Measurements from ENCODE around the gene JMJD7.

Gene JMJD7

DNA sequence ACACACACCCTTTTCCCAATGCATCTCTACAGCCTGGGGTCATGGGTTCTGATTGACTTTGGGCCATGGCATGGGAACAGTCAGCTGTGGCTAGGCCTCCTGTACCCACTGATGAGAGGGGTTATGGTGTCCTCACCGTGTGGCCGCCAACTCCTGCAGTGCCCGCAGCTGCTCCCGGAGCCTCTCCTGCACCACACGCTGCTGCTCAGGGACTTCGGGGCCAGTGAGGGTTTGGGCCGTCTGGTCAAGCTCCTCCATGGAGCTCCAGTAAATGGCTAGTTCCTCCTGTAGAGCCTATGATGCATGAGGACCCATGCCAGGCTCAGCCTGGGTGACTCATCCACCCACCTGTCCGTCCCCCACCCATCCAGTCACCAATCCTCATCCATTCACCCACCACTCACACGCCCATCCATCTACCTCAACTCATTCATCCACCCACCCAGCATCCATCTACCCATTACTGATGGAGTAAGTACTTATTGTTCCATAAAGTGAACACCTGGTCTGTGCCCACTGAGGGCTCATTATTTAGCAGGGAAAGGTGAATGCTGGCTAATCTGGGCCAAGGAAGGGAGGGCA, 44.4 kb downstream of the JMJD7 start:
- H3K36me3 ChIP-seq (ENCODE audit: control insufficient read depth, insufficient read depth, low read length): no peaks in the 10 kb centered on the region
- no peak overlapping the region for H3K9ac ChIP-seq (ENCODE audit: low read length)
- no peak overlapping the region for H3K4ac ChIP-seq (ENCODE audit: low read depth, low read length)
- H3K79me2 ChIP-seq (ENCODE audit: control insufficient read depth, insufficient read depth, low read length): no peaks in the 10 kb centered on the region
- no peak overlapping the region for H3K23ac ChIP-seq (ENCODE audit: low read length)
- H3K4me2 ChIP-seq (ENCODE audit: low read length): no peak overlapping the region
- 100% methylated on average over 1 of the region's 9 CpGs for WGBS (ENCODE audit: extremely low coverage, insufficient coverage, low lambda C conversion rate)
- no peak overlapping the region for H2AK5ac ChIP-seq (ENCODE audit: low read length)
- H2BK5ac ChIP-seq (ENCODE audit: low read length): no peak overlapping the region
- H2BK15ac ChIP-seq (replicated peaks; ENCODE audit: low read depth): no peak overlapping the region
- no peak overlapping the region for H3K18ac ChIP-seq (ENCODE audit: low read length)
- no peak overlapping the region for H4K5ac ChIP-seq (ENCODE audit: low read length)
- no peak for DNase-seq
- no peak overlapping the region for H3K27ac ChIP-seq (ENCODE audit: low read depth, low read length)
- no peak overlapping the region for H3K56ac ChIP-seq (ENCODE audit: low read length)
- no peak overlapping the region for H3K4me3 ChIP-seq (ENCODE audit: low read length)
- H3K4me1 ChIP-seq (ENCODE audit: control insufficient read depth, low read depth, low read length): no peaks in the 10 kb centered on the region
- H2BK120ac ChIP-seq (ENCODE audit: low read depth, low read length): no peak overlapping the region
- H3K27me3 ChIP-seq (ENCODE audit: insufficient read depth, low read length, poor library complexity): no peaks in the 10 kb centered on the region
- no peak overlapping the region for H4K8ac ChIP-seq (ENCODE audit: low read depth, low read length)
- H3K79me1 ChIP-seq (ENCODE audit: low read length): no peaks in the 10 kb centered on the region

DNA sequence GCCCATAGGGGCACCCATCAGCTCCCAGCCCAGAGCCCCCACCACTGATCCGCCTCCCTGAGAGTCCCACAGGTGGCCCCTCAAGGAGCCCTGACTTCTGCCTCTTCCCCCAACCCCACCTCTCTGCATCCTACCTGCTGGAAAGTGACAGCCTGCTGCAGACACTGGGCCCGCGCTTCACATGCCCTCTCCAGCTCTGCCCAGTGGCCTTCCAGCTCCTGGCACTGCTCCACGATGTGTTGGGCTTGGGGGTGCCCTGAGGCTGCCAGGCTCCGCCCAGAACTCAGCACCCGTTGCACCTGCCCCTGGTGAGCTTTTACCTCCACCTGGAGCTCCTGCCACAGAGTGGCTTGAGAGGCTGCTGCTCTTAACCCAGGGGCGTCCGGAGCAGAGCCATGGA, 45.8 kb downstream of the JMJD7 start:
- no peaks in the 10 kb centered on the region for H3K36me3 ChIP-seq (ENCODE audit: control insufficient read depth, insufficient read depth, low read length)
- H2BK120ac ChIP-seq (ENCODE audit: low read depth, low read length): no peak overlapping the region
- no peak overlapping the region for H3K4ac ChIP-seq (ENCODE audit: low read depth, low read length)
- H3K18ac ChIP-seq (ENCODE audit: low read length): no peak overlapping the region
- no peak for DNase-seq
- H3K56ac ChIP-seq (ENCODE audit: low read length): no peak overlapping the region
- no peak overlapping the region for H3K27ac ChIP-seq (ENCODE audit: low read depth, low read length)
- H2BK15ac ChIP-seq (replicated peaks; ENCODE audit: low read depth): no peak overlapping the region
- no peak overlapping the region for H3K4me3 ChIP-seq (ENCODE audit: low read length)
- no peaks in the 10 kb centered on the region for H3K4me1 ChIP-seq (ENCODE audit: control insufficient read depth, low read depth, low read length)
- H3K27me3 ChIP-seq (ENCODE audit: insufficient read depth, low read length, poor library complexity): no peaks in the 10 kb centered on the region
- WGBS (ENCODE audit: extremely low coverage, insufficient coverage, low lambda C conversion rate): no CpG with 5 or more reads among the region's 8 CpGs
- H2AK5ac ChIP-seq (ENCODE audit: low read length): no peak overlapping the region
- no peak overlapping the region for H3K9ac ChIP-seq (ENCODE audit: low read length)
- no peak overlapping the region for H2BK5ac ChIP-seq (ENCODE audit: low read length)
- no peak overlapping the region for H4K8ac ChIP-seq (ENCODE audit: low read depth, low read length)
- no peaks in the 10 kb centered on the region for H3K79me1 ChIP-seq (ENCODE audit: low read length)
- no peak overlapping the region for H3K23ac ChIP-seq (ENCODE audit: low read length)
- no peak overlapping the region for H4K5ac ChIP-seq (ENCODE audit: low read length)
- H3K4me2 ChIP-seq (ENCODE audit: low read length): no peak overlapping the region
- H3K79me2 ChIP-seq (ENCODE audit: control insufficient read depth, insufficient read depth, low read length): no peaks in the 10 kb centered on the region

DNA sequence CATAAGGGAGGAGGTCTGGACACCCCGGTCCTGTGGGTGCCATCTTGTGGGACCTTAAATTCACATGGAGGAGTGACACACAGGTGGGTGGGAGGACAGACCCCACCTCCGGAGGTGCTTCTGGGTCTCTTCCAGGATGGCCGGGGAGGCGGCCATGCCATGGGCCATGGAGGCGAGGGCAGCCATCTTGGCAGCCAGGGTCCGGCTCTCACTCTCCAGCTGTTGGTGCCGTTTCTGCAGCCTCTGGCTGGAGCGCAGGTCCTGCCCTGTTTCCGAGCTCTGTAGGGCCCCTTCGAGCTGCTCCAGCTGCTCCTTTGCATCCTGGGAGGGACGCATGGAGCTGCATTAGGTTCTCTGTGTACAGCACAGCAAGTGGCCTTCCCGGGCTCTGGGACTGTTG, 46.8 kb downstream of the JMJD7 start:
- H2BK120ac ChIP-seq (ENCODE audit: low read depth, low read length): no peak overlapping the region
- no peak overlapping the region for H3K9ac ChIP-seq (ENCODE audit: low read length)
- no peak overlapping the region for H3K4me2 ChIP-seq (ENCODE audit: low read length)
- H3K27ac ChIP-seq (ENCODE audit: low read depth, low read length): no peak overlapping the region
- DNase-seq: no peak
- H3K18ac ChIP-seq (ENCODE audit: low read length): no peak overlapping the region
- H3K4ac ChIP-seq (ENCODE audit: low read depth, low read length): no peak overlapping the region
- no peak overlapping the region for H2BK15ac ChIP-seq (replicated peaks; ENCODE audit: low read depth)
- no peaks in the 10 kb centered on the region for H3K79me1 ChIP-seq (ENCODE audit: low read length)
- H4K8ac ChIP-seq (ENCODE audit: low read depth, low read length): no peak overlapping the region
- H3K79me2 ChIP-seq (ENCODE audit: control insufficient read depth, insufficient read depth, low read length): no peaks in the 10 kb centered on the region
- no peak overlapping the region for H3K56ac ChIP-seq (ENCODE audit: low read length)
- H3K36me3 ChIP-seq (ENCODE audit: control insufficient read depth, insufficient read depth, low read length): no peaks in the 10 kb centered on the region
- no peaks in the 10 kb centered on the region for H3K27me3 ChIP-seq (ENCODE audit: insufficient read depth, low read length, poor library complexity)
- no peak overlapping the region for H2BK5ac ChIP-seq (ENCODE audit: low read length)
- no CpG with 5 or more reads among the region's 12 CpGs for WGBS (ENCODE audit: extremely low coverage, insufficient coverage, low lambda C conversion rate)
- H2AK5ac ChIP-seq (ENCODE audit: low read length): no peak overlapping the region
- H4K5ac ChIP-seq (ENCODE audit: low read length): no peak overlapping the region
- no peak overlapping the region for H3K4me3 ChIP-seq (ENCODE audit: low read length)
- H3K4me1 ChIP-seq (ENCODE audit: control insufficient read depth, low read depth, low read length): no peaks in the 10 kb centered on the region
- H3K23ac ChIP-seq (ENCODE audit: low read length): peak overlapping the region; percentile 80

DNA sequence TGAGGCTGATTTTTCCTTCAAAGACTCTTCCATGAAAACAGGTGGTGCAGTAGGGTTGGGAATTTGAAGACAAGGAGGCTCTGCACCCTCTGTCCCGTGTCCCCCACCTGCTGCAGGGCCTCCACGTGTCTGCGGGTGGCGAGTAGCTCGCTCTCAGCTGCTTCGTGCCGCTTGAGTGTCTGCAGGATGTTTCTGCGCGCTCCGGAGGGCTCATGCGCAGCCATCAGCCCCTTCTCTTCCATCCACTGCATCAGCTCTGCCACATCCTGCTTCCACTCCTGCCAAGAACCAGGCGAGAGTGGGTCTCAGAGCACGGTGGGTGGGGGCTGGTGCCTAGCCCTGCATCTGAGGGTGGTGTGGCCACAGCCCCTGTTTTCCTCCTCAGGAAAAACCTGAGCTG, 48.1 kb downstream of the JMJD7 start:
- H3K4ac ChIP-seq (ENCODE audit: low read depth, low read length): no peak overlapping the region
- no peak overlapping the region for H2BK5ac ChIP-seq (ENCODE audit: low read length)
- H3K27me3 ChIP-seq (ENCODE audit: insufficient read depth, low read length, poor library complexity): no peaks in the 10 kb centered on the region
- WGBS (ENCODE audit: extremely low coverage, insufficient coverage, low lambda C conversion rate): no CpG with 5 or more reads among the region's 13 CpGs
- no peak overlapping the region for H3K27ac ChIP-seq (ENCODE audit: low read depth, low read length)
- no peak overlapping the region for H2BK120ac ChIP-seq (ENCODE audit: low read depth, low read length)
- H3K18ac ChIP-seq (ENCODE audit: low read length): no peak overlapping the region
- no peak overlapping the region for H3K4me2 ChIP-seq (ENCODE audit: low read length)
- no peak overlapping the region for H3K56ac ChIP-seq (ENCODE audit: low read length)
- H3K4me1 ChIP-seq (ENCODE audit: control insufficient read depth, low read depth, low read length): no peaks in the 10 kb centered on the region
- H3K79me1 ChIP-seq (ENCODE audit: low read length): no peaks in the 10 kb centered on the region
- H3K4me3 ChIP-seq (ENCODE audit: low read length): no peak overlapping the region
- H2AK5ac ChIP-seq (ENCODE audit: low read length): no peak overlapping the region
- H3K9ac ChIP-seq (ENCODE audit: low read length): no peak overlapping the region
- no peak overlapping the region for H4K8ac ChIP-seq (ENCODE audit: low read depth, low read length)
- H3K79me2 ChIP-seq (ENCODE audit: control insufficient read depth, insufficient read depth, low read length): no peaks in the 10 kb centered on the region
- H2BK15ac ChIP-seq (replicated peaks; ENCODE audit: low read depth): no peak overlapping the region
- DNase-seq: no peak
- H3K36me3 ChIP-seq (ENCODE audit: control insufficient read depth, insufficient read depth, low read length): no peaks in the 10 kb centered on the region
- no peak overlapping the region for H4K5ac ChIP-seq (ENCODE audit: low read length)
- H3K23ac ChIP-seq (ENCODE audit: low read length): no peak overlapping the region

DNA sequence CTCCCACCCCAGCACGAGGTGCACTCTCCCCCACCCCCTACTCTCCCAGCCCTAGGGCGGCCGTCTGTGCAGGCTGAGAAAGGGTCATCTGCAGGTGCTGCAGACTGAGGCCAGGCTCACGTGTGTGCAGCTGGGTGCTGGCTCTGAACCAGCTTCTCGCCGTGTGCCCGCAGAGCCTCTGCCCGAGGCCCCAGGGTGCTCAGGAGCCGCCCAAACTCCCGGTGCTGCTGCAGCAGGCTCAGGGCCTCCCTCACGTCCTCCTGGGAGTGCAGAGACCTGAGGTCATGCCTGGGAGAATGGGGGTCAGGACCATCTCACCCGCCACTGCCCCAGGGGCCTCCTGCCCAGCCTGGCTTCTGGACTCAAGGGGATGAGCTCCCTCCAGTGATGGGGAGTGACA, 48.8 kb downstream of the JMJD7 start:
- WGBS (ENCODE audit: extremely low coverage, insufficient coverage, low lambda C conversion rate): no CpG with 5 or more reads among the region's 12 CpGs
- H3K27ac ChIP-seq (ENCODE audit: low read depth, low read length): no peak overlapping the region
- peaks cover 2% of the 10 kb centered on the region for H3K27me3 ChIP-seq (ENCODE audit: insufficient read depth, low read length, poor library complexity)
- H2BK5ac ChIP-seq (ENCODE audit: low read length): no peak overlapping the region
- H3K18ac ChIP-seq (ENCODE audit: low read length): no peak overlapping the region
- no peak overlapping the region for H3K56ac ChIP-seq (ENCODE audit: low read length)
- no peak overlapping the region for H3K4me2 ChIP-seq (ENCODE audit: low read length)
- H3K9ac ChIP-seq (ENCODE audit: low read length): no peak overlapping the region
- no peak for DNase-seq
- H3K36me3 ChIP-seq (ENCODE audit: control insufficient read depth, insufficient read depth, low read length): no peaks in the 10 kb centered on the region
- no peak overlapping the region for H4K8ac ChIP-seq (ENCODE audit: low read depth, low read length)
- H3K23ac ChIP-seq (ENCODE audit: low read length): no peak overlapping the region
- H2AK5ac ChIP-seq (ENCODE audit: low read length): no peak overlapping the region
- H3K79me2 ChIP-seq (ENCODE audit: control insufficient read depth, insufficient read depth, low read length): no peaks in the 10 kb centered on the region
- no peak overlapping the region for H3K4ac ChIP-seq (ENCODE audit: low read depth, low read length)
- H3K4me1 ChIP-seq (ENCODE audit: control insufficient read depth, low read depth, low read length): no peaks in the 10 kb centered on the region
- H3K79me1 ChIP-seq (ENCODE audit: low read length): no peaks in the 10 kb centered on the region
- H2BK120ac ChIP-seq (ENCODE audit: low read depth, low read length): no peak overlapping the region
- H3K4me3 ChIP-seq (ENCODE audit: low read length): no peak overlapping the region
- H2BK15ac ChIP-seq (replicated peaks; ENCODE audit: low read depth): no peak overlapping the region
- no peak overlapping the region for H4K5ac ChIP-seq (ENCODE audit: low read length)

DNA sequence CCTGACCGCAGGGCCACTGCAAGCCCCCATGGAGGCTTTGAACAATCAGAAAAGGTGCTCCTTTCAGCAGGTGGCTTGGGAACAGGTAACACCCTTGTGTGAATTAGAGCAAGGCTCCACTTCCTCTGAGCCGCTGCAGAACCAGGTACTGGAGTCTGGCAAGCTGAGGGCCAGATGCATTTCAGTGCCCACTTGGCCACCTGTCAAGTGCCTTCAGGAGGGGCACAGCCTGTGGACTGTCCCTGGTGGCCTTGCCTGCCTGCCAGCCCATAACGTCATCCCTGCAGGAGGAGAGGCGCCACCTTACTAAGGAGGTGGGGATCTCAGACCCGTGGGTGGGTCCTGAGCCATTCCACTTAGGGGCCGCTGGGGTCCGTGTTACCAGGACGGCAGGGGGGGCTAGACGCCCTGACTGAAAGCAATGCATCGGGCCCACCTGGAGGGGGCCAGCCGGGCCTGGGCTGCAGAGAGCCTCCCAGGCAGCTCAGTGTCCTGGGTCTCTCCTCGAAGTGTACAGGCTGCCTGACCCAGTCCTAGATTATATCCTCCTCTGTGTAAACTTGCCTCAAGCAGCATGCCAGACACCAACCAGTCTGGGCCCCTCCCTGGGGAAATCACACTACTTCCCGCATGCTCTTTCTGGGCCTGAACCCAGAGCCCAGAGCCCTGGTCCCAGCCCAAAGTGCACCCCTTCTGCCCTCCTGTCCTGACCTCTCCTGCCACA, 49.9 kb downstream of the JMJD7 start:
- Histone ChIP-seq H3K23ac (ENCODE audit: low read length) (peak overlapping the region; percentile 89), H3K36me3 (ENCODE audit: control insufficient read depth, insufficient read depth, low read length) (no peaks in the 10 kb centered on the region), H3K56ac (ENCODE audit: low read length) (no peak overlapping the region), H3K79me1 (ENCODE audit: low read length) (no peaks in the 10 kb centered on the region), H2BK15ac (replicated peaks; ENCODE audit: low read depth) (no peak overlapping the region), H3K4me3 (ENCODE audit: low read length) (no peak overlapping the region), H3K18ac (ENCODE audit: low read length) (no peak overlapping the region), H2BK120ac (ENCODE audit: low read depth, low read length) (no peak overlapping the region), H3K4me1 (ENCODE audit: control insufficient read depth, low read depth, low read length) (no peaks in the 10 kb centered on the region), H3K27ac (ENCODE audit: low read depth, low read length) (no peak overlapping the region), H3K4ac (ENCODE audit: low read depth, low read length) (no peak overlapping the region), H3K4me2 (ENCODE audit: low read length) (no peak overlapping the region), H3K27me3 (ENCODE audit: insufficient read depth, low read length, poor library complexity) (peaks cover 5% of the 10 kb centered on the region), H3K79me2 (ENCODE audit: control insufficient read depth, insufficient read depth, low read length) (no peaks in the 10 kb centered on the region), H2BK5ac (ENCODE audit: low read length) (no peak overlapping the region), H4K8ac (ENCODE audit: low read depth, low read length) (no peak overlapping the region), H4K5ac (ENCODE audit: low read length) (no peak overlapping the region), H3K9ac (ENCODE audit: low read length) (no peak overlapping the region), H2AK5ac (ENCODE audit: low read length) (no peak overlapping the region)
- no peak for DNase-seq
- WGBS (ENCODE audit: extremely low coverage, insufficient coverage, low lambda C conversion rate): no CpG with 5 or more reads among the region's 13 CpGs
